Measurements from ENCODE around the gene ITGA5. TPM values are rescaled to one million over a fixed set of nuclear protein-coding genes. Genes with fewer than 3 reads are reported as not detected.

Gene ITGA5
- total RNA-seq, 1 donor from 2014 or later: 32.2 TPM

GRCh38 chr12:54389134-54389508, 29.9 kb downstream of the ITGA5 start:
- Mint-ChIP-seq H3K27me3 (peaks cover 7% of the 10 kb centered on the region), H3K4me1 (ENCODE audit: low read depth) (peaks cover 30% of the 10 kb centered on the region), H3K9me3 (ENCODE audit: low read depth) (no peaks in the 10 kb centered on the region), H3K4me3 (ENCODE audit: low read depth) (peak overlapping the region; percentile 58), H3K27ac (no peak overlapping the region), H3K36me3 (ENCODE audit: insufficient read depth) (peaks cover 1% of the 10 kb centered on the region)
- DNase-seq (ENCODE audit: low spot score, unreplicated experiment): no peak
- no peak for TF ChIP-seq CTCF (IDR thresholded peaks at IDR 0.05; ENCODE audit: unreplicated experiment)

GRCh38 chr12:54388237-54389133, 30.6 kb downstream of the ITGA5 start:
- no peak for DNase-seq (ENCODE audit: low spot score, unreplicated experiment)
- no peaks in the 10 kb centered on the region for H3K9me3 Mint-ChIP-seq (ENCODE audit: low read depth)
- no peak for TF ChIP-seq CTCF (IDR thresholded peaks at IDR 0.05; ENCODE audit: unreplicated experiment)
- peaks cover 7% of the 10 kb centered on the region for H3K27me3 Mint-ChIP-seq
- H3K4me3 Mint-ChIP-seq (ENCODE audit: low read depth): no peak overlapping the region
- H3K36me3 Mint-ChIP-seq (ENCODE audit: insufficient read depth): peaks cover 1% of the 10 kb centered on the region
- peak overlapping the region; percentile 86 for H3K27ac Mint-ChIP-seq
- peaks cover 30% of the 10 kb centered on the region for H3K4me1 Mint-ChIP-seq (ENCODE audit: low read depth)

GRCh38 chr12:54387114-54387467, 32.0 kb downstream of the ITGA5 start:
- H3K4me1 Mint-ChIP-seq (ENCODE audit: low read depth): peaks cover 29% of the 10 kb centered on the region
- peaks cover 7% of the 10 kb centered on the region for H3K27me3 Mint-ChIP-seq
- H3K4me3 Mint-ChIP-seq (ENCODE audit: low read depth): no peak overlapping the region
- H3K27ac Mint-ChIP-seq: peak overlapping the region; percentile 1
- peaks cover 1% of the 10 kb centered on the region for H3K36me3 Mint-ChIP-seq (ENCODE audit: insufficient read depth)
- no peaks in the 10 kb centered on the region for H3K9me3 Mint-ChIP-seq (ENCODE audit: low read depth)
- DNase-seq (ENCODE audit: low spot score, unreplicated experiment): no peak
- TF ChIP-seq CTCF (IDR thresholded peaks at IDR 0.05; ENCODE audit: unreplicated experiment): no peak

- TF ChIP-seq CTCF (IDR thresholded peaks at IDR 0.05; ENCODE audit: unreplicated experiment): no peak
- Mint-ChIP-seq H3K36me3 (ENCODE audit: insufficient read depth) (no peaks in the 10 kb centered on the region), H3K4me3 (ENCODE audit: low read depth) (no peak overlapping the region), H3K9me3 (ENCODE audit: low read depth) (no peaks in the 10 kb centered on the region), H3K4me1 (ENCODE audit: low read depth) (peaks cover 27% of the 10 kb centered on the region), H3K27me3 (peaks cover 3% of the 10 kb centered on the region), H3K27ac (no peak overlapping the region)
- DNase-seq (ENCODE audit: low spot score, unreplicated experiment): no peak
Observed at GRCh38 chr12:54386403-54387113, 32.5 kb downstream of the ITGA5 start.

GRCh38 chr12:54385251-54385914, 33.7 kb downstream of the ITGA5 start:
- Mint-ChIP-seq H3K36me3 (ENCODE audit: insufficient read depth) (no peaks in the 10 kb centered on the region), H3K4me1 (ENCODE audit: low read depth) (peaks cover 27% of the 10 kb centered on the region), H3K9me3 (ENCODE audit: low read depth) (no peaks in the 10 kb centered on the region), H3K4me3 (ENCODE audit: low read depth) (no peak overlapping the region), H3K27me3 (peaks cover 2% of the 10 kb centered on the region), H3K27ac (no peak overlapping the region)
- no peak for DNase-seq (ENCODE audit: low spot score, unreplicated experiment)
- TF ChIP-seq CTCF (IDR thresholded peaks at IDR 0.05; ENCODE audit: unreplicated experiment): no peak

Data from progenitor cell of endocrine pancreas (in vitro differentiated cells).